HG03196 (cell line): Measurements from ENCODE around the gene GRM4.
"Not testable (repeated sequence)": the region's sequence is repeated elsewhere in the genome, so short reads cannot be mapped to it uniquely, and the experiment has no call there.

Experiments
- ATAC-seq: cut with Tn5 transposase; IDR thresholded peaks from one replicate; pipeline ENCODE4 v1.9.1; 2021; ENCODE audit not compliant: unreplicated experiment

The GRM4 gene

GRCh38 chr6:34027445-34027936 is 118.4 kb downstream of the GRM4 start:
- ATAC-seq: no peak

GRCh38 chr6:34025861-34026260 is 120.0 kb downstream of the GRM4 start:
- ATAC-seq: no peak

- ATAC-seq: no peak
Measured at GRCh38 chr6:34025112-34025807, 120.6 kb downstream of the GRM4 start.

- no peak for ATAC-seq
Measured at GRCh38 chr6:34022873-34023255, 123.0 kb downstream of the GRM4 start.

- ATAC-seq: no peak
Measured at GRCh38 chr6:34022250-34022872, 123.5 kb downstream of the GRM4 start.

- no peak for ATAC-seq
Measured at GRCh38 chr6:34021554-34022190, 124.2 kb downstream of the GRM4 start.

GRCh38 chr6:34020807-34021553 is 124.9 kb downstream of the GRM4 start:
- ATAC-seq: no peak

- ATAC-seq: no peak
Measured at GRCh38 chr6:34020278-34020677, 125.6 kb downstream of the GRM4 start.

- no peak for ATAC-seq
Measured at GRCh38 chr6:34018961-34019606, 126.8 kb downstream of the GRM4 start.

GRCh38 chr6:34018026-34018425 is 127.9 kb downstream of the GRM4 start:
- no peak for ATAC-seq

- no peak for ATAC-seq
Measured at GRCh38 chr6:34017106-34017805, 128.6 kb downstream of the GRM4 start.

GRCh38 chr6:34016573-34016972 is 129.3 kb downstream of the GRM4 start:
- ATAC-seq: not testable (repeated sequence)

GRCh38 chr6:34015586-34015985 is 130.3 kb downstream of the GRM4 start:
- no peak for ATAC-seq

GRCh38 chr6:34011264-34011663 is 134.6 kb downstream of the GRM4 start:
- no peak for ATAC-seq

GRCh38 chr6:34005901-34006531 is 139.9 kb downstream of the GRM4 start:
- ATAC-seq: no peak

GRCh38 chr6:34004706-34005105 is 141.2 kb downstream of the GRM4 start:
- no peak for ATAC-seq

GRCh38 chr6:34003962-34004361 is 141.9 kb downstream of the GRM4 start:
- no peak for ATAC-seq

- ATAC-seq: no peak
Measured at GRCh38 chr6:34001706-34002621, 143.9 kb downstream of the GRM4 start.

- no peak for ATAC-seq
Measured at GRCh38 chr6:34000281-34000680, 145.6 kb downstream of the GRM4 start.
